K562 (cell line): ENCODE data around the gene PPM1H. TPM values are rescaled to one million over a fixed set of nuclear protein-coding genes. Genes with fewer than 3 reads are reported as not detected.

Experiments used
- ATAC-seq: fragments of 200-7000 bp; cut with Tn5 transposase; 3 replicates; pipeline ENCODE4 v1.9.1; 2020; ENCODE audit warnings: moderate library complexity
- BruUV-seq: library from RNA; stranded (reverse); fragments of 400-500 nt; replicated peaks from 2 replicates; lab custom pipeline; 2021; lab: Mats Ljungman, UMichigan
- CTCF ChIA-PET: fragments of 300-600 bp; formaldehyde crosslinking; extraction: SDS; loops from one replicate; lab custom pipeline; 2021; ENCODE audit warnings: low intra/inter-chr PET ratio; lab: Yijun Ruan, JAX
- POLR2A ChIA-PET: fragments of 300-600, 350-650 bp; sonication (Branson Sonifier 250); formaldehyde crosslinking; extraction: SDS; loops from one replicate; lab custom pipeline; 2021; ENCODE audit warnings: antibody characterized with exemption, inconsistent platforms; lab: Yijun Ruan, JAX
- DNase-seq, 4 experiments: peaks; one replicate each; pipeline versions ENCODE4 v3.0.0 to v3.0.0-alpha.2; 2011 to 2018; ENCODE audit warnings: low spot score in 3 of 4, mixed read lengths in 3 of 4; ENCODE audit errors: extremely low read depth in 1 of 4
- FAIRE-seq: peaks from 2 replicates; lab custom pipeline; 2011; peaks lifted over from hg19 to GRCh38; lab: Jason Lieb, UNC
- H2AFZ ChIP-seq: 2 replicates; pipeline ENCODE4 v1.6.0; 2011; ENCODE audit warnings: low read depth, low read length, control low read depth, inconsistent platforms
- H3K27ac ChIP-seq: fragments of 200-600 bp; 3 replicates; pipeline ENCODE4 v1.8.0; 2011; ENCODE audit warnings: low read depth, mild to moderate bottlenecking, control low read depth, inconsistent platforms, low read length, moderate library complexity, mixed read lengths; ENCODE audit errors: extremely low read depth
- H3K27me3 ChIP-seq, 2 experiments: fragments of 300-600 bp in 1 of 2; 2 replicates in 1 of 2; 3 replicates in 1 of 2; pipeline versions ENCODE4 v1.6.0 to v1.8.0; 2011; ENCODE audit warnings: inconsistent platforms in 2 of 2, low read length in 2 of 2, mild to moderate bottlenecking in 1 of 2, mixed read lengths in 1 of 2, moderate library complexity in 1 of 2; ENCODE audit not compliant: control insufficient read depth in 2 of 2, insufficient read depth in 2 of 2
- H3K36me3 ChIP-seq: fragments of 300-600 bp; 3 replicates; pipeline ENCODE4 v1.8.0; 2011; ENCODE audit warnings: mild to moderate bottlenecking, low read length, inconsistent platforms; ENCODE audit not compliant: control insufficient read depth, insufficient read depth
- H3K4me1 ChIP-seq, 2 experiments: fragments of 200-600 bp in 1 of 2; replicated peaks in 1 of 2; 2 replicates in 1 of 2; 3 replicates in 1 of 2; pipeline versions ENCODE4 v1.5.1 to v1.8.0; 2011; ENCODE audit warnings: inconsistent platforms in 2 of 2, low read length in 2 of 2, mild to moderate bottlenecking in 1 of 2, mixed read lengths in 1 of 2, moderate library complexity in 1 of 2; ENCODE audit not compliant: control insufficient read depth in 2 of 2, insufficient read depth in 2 of 2
- H3K4me2 ChIP-seq: 2 replicates; pipeline ENCODE4 v1.6.1; 2011; ENCODE audit warnings: low read length, control low read depth, inconsistent platforms, mixed read lengths; ENCODE audit not compliant: insufficient read depth
- H3K4me3 ChIP-seq: fragments of 200-600 bp; sonication (generic), shearing (Covaris generic); 2 replicates; pipeline ENCODE4 v1.5.1; 2016; ENCODE audit warnings: control low read depth, inconsistent platforms
- H3K79me2 ChIP-seq: fragments of 200-600 bp; 3 replicates; pipeline ENCODE4 v1.8.0; 2011; ENCODE audit warnings: low read length, inconsistent platforms; ENCODE audit not compliant: control insufficient read depth, insufficient read depth
- H3K9ac ChIP-seq, 2 experiments: 2 replicates each; pipeline versions ENCODE4 v1.6.0 to v1.6.1; 2011; ENCODE audit warnings: low read depth in 2 of 2, low read length in 2 of 2, control low read depth in 1 of 2, inconsistent platforms in 1 of 2, mild to moderate bottlenecking in 1 of 2, mixed read lengths in 1 of 2; ENCODE audit not compliant: insufficient read depth in 1 of 2
- H3K9me1 ChIP-seq: one replicate; pipeline ENCODE4 v1.6.0; 2011; ENCODE audit warnings: inconsistent platforms, mild to moderate bottlenecking, low read length, moderate library complexity; ENCODE audit not compliant: control insufficient read depth, insufficient read depth
- H3K9me3 ChIP-seq: replicated peaks from 2 replicates; pipeline ENCODE4 v1.5.1; 2011; ENCODE audit warnings: low read depth, low read length, inconsistent platforms; ENCODE audit not compliant: control insufficient read depth, insufficient read depth
- H4K20me1 ChIP-seq: replicated peaks from 2 replicates; pipeline ENCODE4 v1.6.1; 2011; ENCODE audit warnings: low read length, inconsistent platforms, mixed read lengths; ENCODE audit not compliant: control insufficient read depth, insufficient read depth
- DNMT1 ChIP-seq: fragments of 450-650 bp; IDR thresholded peaks from 2 replicates; pipeline ENCODE4 v1.6.1; 2016; ENCODE audit warnings: antibody characterized with exemption, mild to moderate bottlenecking
- ESRRA ChIP-seq: fragments of 450-650 bp; IDR thresholded peaks from 2 replicates; pipeline ENCODE4 v1.6.1; 2014; ENCODE audit warnings: low read depth, mild to moderate bottlenecking, moderate library complexity, borderline replicate concordance
- HMG20A ChIP-seq: fragments of 450-650 bp; formaldehyde crosslinking; conservative IDR thresholded peaks from 2 replicates; pipeline ENCODE4 v1.4.0; 2020; ENCODE audit warnings: mild to moderate bottlenecking, mixed read lengths
- MBD1 ChIP-seq: fragments of 250-450 bp; sonication (Bioruptor Pico); IDR thresholded peaks from 2 replicates; pipeline ENCODE4 v1.8.0; 2022; ENCODE audit warnings: inconsistent platforms
- NKRF ChIP-seq: fragments of 450-650 bp; IDR thresholded peaks from 2 replicates; pipeline ENCODE4 v1.6.1; 2016; ENCODE audit warnings: borderline replicate concordance
- NRF1 ChIP-seq, 2 experiments: fragments of 450-650 bp; IDR thresholded peaks in 1 of 2; conservative IDR thresholded peaks in 1 of 2; 2 replicates each; pipeline ENCODE4 v1.6.1; 2014; ENCODE audit warnings: mild to moderate bottlenecking in 2 of 2
- PURB ChIP-seq: sonication (generic); formaldehyde crosslinking; IDR thresholded peaks from 2 replicates; pipeline ENCODE4 v1.9.0; 2021; ENCODE audit warnings: low read depth, mild to moderate bottlenecking, missing genetic modification reagents
- RBM17 ChIP-seq: fragments of 200-400 bp; formaldehyde crosslinking; IDR thresholded peaks from 2 replicates; pipeline ENCODE4 v1.6.1; 2017; ENCODE audit warnings: low read depth, mild to moderate bottlenecking, low read length, borderline replicate concordance
- SIRT6 ChIP-seq: IDR thresholded peaks from one replicate; pipeline ENCODE4 v1.6.1; 2012; ENCODE audit warnings: low read depth, mild to moderate bottlenecking, control low read depth, inconsistent platforms, low read length, moderate library complexity
- SNAPC5 ChIP-seq: fragments of 250-450 bp; sonication (Bioruptor Pico); IDR thresholded peaks from 2 replicates; pipeline ENCODE4 v1.8.0; 2021; ENCODE audit warnings: moderate library complexity, mild to moderate bottlenecking, inconsistent platforms
- SPI1 ChIP-seq: IDR thresholded peaks from 2 replicates; pipeline ENCODE4 v1.6.1; 2011; ENCODE audit warnings: low read depth, low read length, control low read depth, borderline replicate concordance
- THRB ChIP-seq: fragments of 450-650 bp; formaldehyde crosslinking; conservative IDR thresholded peaks from 2 replicates; pipeline ENCODE4 v1.4.0; 2022; ENCODE audit warnings: mild to moderate bottlenecking, missing genetic modification characterization
- ZNF146 ChIP-seq: IDR thresholded peaks from one replicate; pipeline ENCODE4 v1.6.1; 2018; ENCODE audit warnings: missing compliant biosample characterization; ENCODE audit not compliant: unreplicated experiment
- ZNF274 ChIP-seq: IDR thresholded peaks from 2 replicates; pipeline ENCODE4 v1.6.1; 2011; ENCODE audit warnings: low read depth, mild to moderate bottlenecking, low read length, moderate library complexity, borderline replicate concordance
- ZNF3 ChIP-seq: fragments of 250-450 bp; sonication (Bioruptor Pico); IDR thresholded peaks from 2 replicates; pipeline ENCODE4 v1.5.0; 2021; ENCODE audit warnings: mild to moderate bottlenecking, moderate library complexity
- ZNF398 ChIP-seq: fragments of 250-450 bp; sonication (Bioruptor Pico); IDR thresholded peaks from 2 replicates; pipeline ENCODE4 v1.8.0; 2021; ENCODE audit warnings: moderate library complexity, mild to moderate bottlenecking, inconsistent platforms
- ZNF436 ChIP-seq: fragments of 250-450, 450-650 bp; sonication (Bioruptor Pico); formaldehyde crosslinking; IDR thresholded peaks from 2 replicates; pipeline ENCODE4 v1.7.0; 2020; ENCODE audit warnings: mild to moderate bottlenecking
- ZSCAN29 ChIP-seq: fragments of 450-650 bp; IDR thresholded peaks from 2 replicates; pipeline ENCODE4 v1.6.1; 2017
- in situ Hi-C: fragments of 300-500 bp; cut with MboI; formaldehyde crosslinking; loops from 4 replicates; pipeline ENCODE4 v1.15.0; 2018; ENCODE audit warnings: inconsistent platforms, mixed read lengths
- intact Hi-C: fragments of 100-400 bp; cut with micrococcal nuclease; formaldehyde crosslinking; loops from 2 replicates; pipeline ENCODE4 v1.14.2; 2022
- polyA plus RNA-seq, 8 experiments: library from polyadenylated mRNA; depleted of rRNA in 4 of 8; stranded (reverse) in 5 of 8; unstranded in 3 of 8; fragments of >200 nt; fragmentation: Nextera tagmentation in 2 of 8; fragmentation: Illumina TruSeq in 1 of 8; extraction: Ambion mirVana in 2 of 8; extraction: Trizol in 1 of 8; gene quantifications; 2 replicates each; pipeline versions ENCODE4 v1.2.1 to v1.2.3, GENCODE V29; 2011 to 2014; ENCODE audit warnings: inconsistent platforms in 1 of 8, missing spikeins in 1 of 8
- total RNA-seq, 7 experiments: library from RNA; depleted of rRNA in 6 of 7; stranded (reverse); fragments of >200 nt in 6 of 7; fragmentation: Illumina TruSeq in 2 of 7; extraction: Trizol in 2 of 7; gene quantifications; 2 replicates each; pipeline versions ENCODE4 v1.2.1 to v1.2.3, GENCODE V29; 2011 to 2021; ENCODE audit warnings: low replicate concordance in 1 of 7

The PPM1H gene
- total and polyA plus RNA-seq, 9 of the 15 experiments (the other 6 are each of a cell fraction or from before 2014, with no cell fraction given): 5.3 to 29.3 (median 11.3) TPM

GRCh38 chr12:62978768-62979167, 43.8 kb upstream of the PPM1H start:
- H4K20me1 ChIP-seq: no peaks in the 10 kb centered on the region
- no peak overlapping the region for H3K4me2 ChIP-seq
- intact Hi-C loops (no loop called here), in situ Hi-C loops (no loop called here)
- no peak for ATAC-seq
- no peaks in the 10 kb centered on the region for H3K9me1 ChIP-seq
- POLR2A ChIA-PET: no interaction called here
- CTCF ChIA-PET: no interaction called here
- no peaks in the 10 kb centered on the region for H3K27me3 ChIP-seq
- H3K4me3 ChIP-seq: no peak overlapping the region
- no peak overlapping the region for H3K9ac ChIP-seq
- H3K36me3 ChIP-seq: no peaks in the 10 kb centered on the region
- TF ChIP-seq PURB (no peak), ZNF436 (CRISPR knock-in tag) (no peak), HMG20A (CRISPR knock-in tag) (no peak), NKRF (no peak), SNAPC5 (CRISPR knock-in tag) (no peak), SPI1 (no peak), ZNF146 (CRISPR knock-in tag) (no peak), ZNF398 (CRISPR knock-in tag) (no peak), ZNF274 (no peak), NRF1 (conservative IDR thresholded peaks at IDR 0.05 in 1 of 2, IDR thresholded peaks at IDR 0.05 in 1 of 2) (no peak), ZSCAN29 (no peak), SIRT6 (no peak), DNMT1 (no peak), ESRRA (no peak), RBM17 (no peak), ZNF3 (CRISPR knock-in tag) (no peak), THRB (CRISPR knock-in tag) (no peak), MBD1 (CRISPR knock-in tag) (no peak)
- no peak for FAIRE-seq
- no peak for DNase-seq
- no TSS peak for BruUV-seq
- H2AFZ ChIP-seq: peak overlapping the region; percentile 15; the same call in 1 of the 2 replicates
- no peaks in the 10 kb centered on the region for H3K9me3 ChIP-seq
- no peaks in the 10 kb centered on the region for H3K79me2 ChIP-seq
- H3K27ac ChIP-seq: no peak overlapping the region
- H3K4me1 ChIP-seq: peaks cover 3 to 14% of the 10 kb centered on the region in 2 experiments; a peak in 3 of 5 replicates
